HepG2 (cell line): ENCODE data around the gene RPGRIP1. TPM values are rescaled to one million over a fixed set of nuclear protein-coding genes. Genes with fewer than 3 reads are reported as not detected.

Experiments used
- ATF5 ChIP-seq: sonication (generic); formaldehyde crosslinking; IDR thresholded peaks from 2 replicates; pipeline ENCODE4 v1.4.0; 2020; ENCODE audit warnings: mild to moderate bottlenecking, low read depth, missing genetic modification reagents
- BORCS8-MEF2B ChIP-seq: sonication (generic); formaldehyde crosslinking; IDR thresholded peaks from 2 replicates; pipeline ENCODE4 v1.8.0; 2022; ENCODE audit warnings: mild to moderate bottlenecking, missing genetic modification reagents
- CREM ChIP-seq, 2 experiments: sonication (generic) in 1 of 2; formaldehyde crosslinking in 1 of 2; IDR thresholded peaks; 2 replicates each; pipeline versions ENCODE4 v1.4.0 to v1.6.1; 2016 to 2020; ENCODE audit warnings: antibody characterized with exemption in 1 of 2, mild to moderate bottlenecking in 1 of 2, missing genetic modification reagents in 1 of 2
- JDP2 ChIP-seq: sonication (generic); formaldehyde crosslinking; IDR thresholded peaks from 2 replicates; pipeline ENCODE4 v1.8.1; 2022; ENCODE audit warnings: missing genetic modification reagents, borderline replicate concordance
- MAZ ChIP-seq, 2 experiments: sonication (generic) in 1 of 2; formaldehyde crosslinking in 1 of 2; IDR thresholded peaks; 2 replicates each; pipeline versions ENCODE4 v1.5.0 to v1.6.1; 2012 to 2020; ENCODE audit warnings: low read depth in 2 of 2, mild to moderate bottlenecking in 2 of 2, borderline replicate concordance in 1 of 2, improper control_type of control experiment in 1 of 2, low read length in 1 of 2, missing genetic modification reagents in 1 of 2, moderate library complexity in 1 of 2
- PAF1 ChIP-seq: IDR thresholded peaks from 2 replicates; pipeline ENCODE4 v1.6.1; 2016; ENCODE audit warnings: missing genetic modification reagents, missing compliant biosample characterization
- PAX8 ChIP-seq: sonication (generic); formaldehyde crosslinking; IDR thresholded peaks from 2 replicates; pipeline ENCODE4 v1.8.0; 2022; ENCODE audit warnings: mild to moderate bottlenecking, missing genetic modification reagents, borderline replicate concordance
- PHF21A ChIP-seq: sonication (generic); formaldehyde crosslinking; IDR thresholded peaks from 2 replicates; pipeline ENCODE4 v1.5.0; 2020; ENCODE audit warnings: mild to moderate bottlenecking, missing genetic modification reagents
- POLR2AphosphoS2 ChIP-seq: IDR thresholded peaks from 2 replicates; pipeline ENCODE4 v1.6.1; 2011; ENCODE audit warnings: low read depth, low read length, improper control_type of control experiment
- POLR2G ChIP-seq: fragments of 200-400 bp; formaldehyde crosslinking; IDR thresholded peaks from 2 replicates; pipeline ENCODE4 v1.6.1; 2018; ENCODE audit warnings: mild to moderate bottlenecking, low read depth, low read length, moderate library complexity
- RFX1 ChIP-seq: fragments of 450-650 bp; IDR thresholded peaks from 2 replicates; pipeline ENCODE4 v1.6.1; 2017
- SRY ChIP-seq: sonication (generic); formaldehyde crosslinking; IDR thresholded peaks from 2 replicates; pipeline ENCODE4 v1.8.0; 2022; ENCODE audit warnings: mild to moderate bottlenecking, missing genetic modification reagents
- YEATS2 ChIP-seq: sonication (generic); formaldehyde crosslinking; IDR thresholded peaks from 2 replicates; pipeline ENCODE4 v1.4.0; 2020; ENCODE audit warnings: missing genetic modification reagents, borderline replicate concordance
- ZFP1 ChIP-seq: IDR thresholded peaks from 2 replicates; pipeline ENCODE4 v1.6.1; 2016
- ZNF766 ChIP-seq: sonication (generic); formaldehyde crosslinking; IDR thresholded peaks from 2 replicates; pipeline ENCODE4 v1.5.0; 2020; ENCODE audit warnings: missing genetic modification reagents, borderline replicate concordance
- ZNF792 ChIP-seq: IDR thresholded peaks from 2 replicates; pipeline ENCODE4 v1.6.1; 2016
- ZSCAN22 ChIP-seq: sonication (generic); formaldehyde crosslinking; IDR thresholded peaks from 2 replicates; pipeline ENCODE4 v1.4.0; 2020; ENCODE audit warnings: mild to moderate bottlenecking, missing genetic modification reagents
- polyA plus RNA-seq, 8 experiments: library from polyadenylated mRNA; depleted of rRNA in 3 of 8; stranded (reverse) in 7 of 8; unstranded in 1 of 8; fragments of >200 nt; fragmentation: Illumina TruSeq in 4 of 8; extraction: Trizol in 4 of 8; gene quantifications; 2 replicates each; pipeline versions ENCODE4 v1.2.1 to v1.2.3, GENCODE V29; 2011 to 2016; ENCODE audit warnings: low read depth in 4 of 8, missing spikeins in 1 of 8, mixed read lengths in 1 of 8; ENCODE audit not compliant: insufficient read depth in 1 of 8
- total RNA-seq, 5 experiments: library from RNA; depleted of rRNA; stranded (reverse); fragments of >200 nt; fragmentation: Illumina TruSeq; extraction: Trizol; gene quantifications; 2 replicates each; pipeline ENCODE4 v1.2.3, GENCODE V29; 2016; ENCODE audit warnings: low read depth in 1 of 5
- TF ChIP-seq, protein P1 (sequence below): sonication (generic); formaldehyde crosslinking; IDR thresholded peaks from 2 replicates; pipeline ENCODE4 v1.8.1; 2022; ENCODE audit warnings: mild to moderate bottlenecking, missing genetic modification reagents
- TF ChIP-seq, protein P2 (sequence below): sonication (generic); formaldehyde crosslinking; IDR thresholded peaks from 2 replicates; pipeline ENCODE4 v1.4.0; 2020; ENCODE audit warnings: missing genetic modification reagents
- TF ChIP-seq, protein P3 (sequence below): sonication (generic); formaldehyde crosslinking; IDR thresholded peaks from 2 replicates; pipeline ENCODE4 v1.5.0; 2020; ENCODE audit warnings: missing genetic modification reagents
- TF ChIP-seq, protein P4 (sequence below): sonication (generic); formaldehyde crosslinking; conservative IDR thresholded peaks from 2 replicates; pipeline ENCODE4 v1.8.1; 2023; ENCODE audit warnings: missing genetic modification reagents

RPGRIP1 gene
- total and polyA plus RNA-seq, 2 of the 13 experiments (the other 11 are each of a cell fraction or from before 2014, with no cell fraction given), result 0.13 to 1.1 TPM

DNA sequence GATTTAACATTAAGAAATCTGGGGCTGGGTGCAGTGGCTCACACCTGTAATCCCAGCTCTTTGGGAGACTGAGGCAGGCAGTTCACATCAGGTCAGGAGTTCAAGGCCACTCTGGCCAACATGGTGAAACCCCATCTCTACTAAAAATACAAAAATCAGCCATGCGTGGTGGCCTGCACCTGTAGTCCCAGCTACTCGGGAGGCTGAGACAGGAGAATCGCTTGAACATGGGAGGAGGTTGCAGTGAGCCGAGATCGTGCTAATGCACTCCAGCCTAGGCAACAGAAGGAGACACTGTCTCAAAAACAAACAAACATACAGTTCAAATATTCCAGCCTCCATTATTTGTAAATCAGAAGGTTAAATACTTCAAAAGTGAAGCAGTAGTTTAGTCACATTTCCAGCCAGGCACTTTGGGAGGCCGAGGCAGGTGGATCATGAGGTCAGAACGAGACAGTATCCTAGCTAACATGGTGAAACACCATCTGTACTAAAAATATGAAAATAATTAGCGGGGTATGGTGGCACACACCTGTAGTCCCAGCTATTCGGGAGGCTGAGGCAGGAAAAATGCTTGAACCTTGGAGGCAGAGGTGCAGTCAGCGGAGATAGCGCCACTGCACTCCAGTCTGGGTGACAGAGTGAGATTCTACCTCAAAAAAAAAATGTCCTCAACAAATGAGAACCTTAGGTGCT is 40.9 kb upstream of the RPGRIP1 start (continued):
- TF ChIP-seq, protein P1, sequence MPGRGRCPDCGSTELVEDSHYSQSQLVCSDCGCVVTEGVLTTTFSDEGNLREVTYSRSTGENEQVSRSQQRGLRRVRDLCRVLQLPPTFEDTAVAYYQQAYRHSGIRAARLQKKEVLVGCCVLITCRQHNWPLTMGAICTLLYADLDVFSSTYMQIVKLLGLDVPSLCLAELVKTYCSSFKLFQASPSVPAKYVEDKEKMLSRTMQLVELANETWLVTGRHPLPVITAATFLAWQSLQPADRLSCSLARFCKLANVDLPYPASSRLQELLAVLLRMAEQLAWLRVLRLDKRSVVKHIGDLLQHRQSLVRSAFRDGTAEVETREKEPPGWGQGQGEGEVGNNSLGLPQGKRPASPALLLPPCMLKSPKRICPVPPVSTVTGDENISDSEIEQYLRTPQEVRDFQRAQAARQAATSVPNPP, result no peak
- no peak for TF ChIP-seq BORCS8-MEF2B (CRISPR knock-in tag)
- TF ChIP-seq PHF21A (CRISPR knock-in tag), result peak; percentile 30; the same call in 1 of the 2 replicates
- TF ChIP-seq YEATS2 (CRISPR knock-in tag), result no peak
- TF ChIP-seq, protein P2, sequence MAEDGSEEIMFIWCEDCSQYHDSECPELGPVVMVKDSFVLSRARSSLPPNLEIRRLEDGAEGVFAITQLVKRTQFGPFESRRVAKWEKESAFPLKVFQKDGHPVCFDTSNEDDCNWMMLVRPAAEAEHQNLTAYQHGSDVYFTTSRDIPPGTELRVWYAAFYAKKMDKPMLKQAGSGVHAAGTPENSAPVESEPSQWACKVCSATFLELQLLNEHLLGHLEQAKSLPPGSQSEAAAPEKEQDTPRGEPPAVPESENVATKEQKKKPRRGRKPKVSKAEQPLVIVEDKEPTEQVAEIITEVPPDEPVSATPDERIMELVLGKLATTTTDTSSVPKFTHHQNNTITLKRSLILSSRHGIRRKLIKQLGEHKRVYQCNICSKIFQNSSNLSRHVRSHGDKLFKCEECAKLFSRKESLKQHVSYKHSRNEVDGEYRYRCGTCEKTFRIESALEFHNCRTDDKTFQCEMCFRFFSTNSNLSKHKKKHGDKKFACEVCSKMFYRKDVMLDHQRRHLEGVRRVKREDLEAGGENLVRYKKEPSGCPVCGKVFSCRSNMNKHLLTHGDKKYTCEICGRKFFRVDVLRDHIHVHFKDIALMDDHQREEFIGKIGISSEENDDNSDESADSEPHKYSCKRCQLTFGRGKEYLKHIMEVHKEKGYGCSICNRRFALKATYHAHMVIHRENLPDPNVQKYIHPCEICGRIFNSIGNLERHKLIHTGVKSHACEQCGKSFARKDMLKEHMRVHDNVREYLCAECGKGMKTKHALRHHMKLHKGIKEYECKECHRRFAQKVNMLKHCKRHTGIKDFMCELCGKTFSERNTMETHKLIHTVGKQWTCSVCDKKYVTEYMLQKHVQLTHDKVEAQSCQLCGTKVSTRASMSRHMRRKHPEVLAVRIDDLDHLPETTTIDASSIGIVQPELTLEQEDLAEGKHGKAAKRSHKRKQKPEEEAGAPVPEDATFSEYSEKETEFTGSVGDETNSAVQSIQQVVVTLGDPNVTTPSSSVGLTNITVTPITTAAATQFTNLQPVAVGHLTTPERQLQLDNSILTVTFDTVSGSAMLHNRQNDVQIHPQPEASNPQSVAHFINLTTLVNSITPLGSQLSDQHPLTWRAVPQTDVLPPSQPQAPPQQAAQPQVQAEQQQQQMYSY (CRISPR knock-in tag), result no peak
- no peak for TF ChIP-seq RFX1
- TF ChIP-seq SRY (CRISPR knock-in tag), result no peak
- TF ChIP-seq, protein P3, sequence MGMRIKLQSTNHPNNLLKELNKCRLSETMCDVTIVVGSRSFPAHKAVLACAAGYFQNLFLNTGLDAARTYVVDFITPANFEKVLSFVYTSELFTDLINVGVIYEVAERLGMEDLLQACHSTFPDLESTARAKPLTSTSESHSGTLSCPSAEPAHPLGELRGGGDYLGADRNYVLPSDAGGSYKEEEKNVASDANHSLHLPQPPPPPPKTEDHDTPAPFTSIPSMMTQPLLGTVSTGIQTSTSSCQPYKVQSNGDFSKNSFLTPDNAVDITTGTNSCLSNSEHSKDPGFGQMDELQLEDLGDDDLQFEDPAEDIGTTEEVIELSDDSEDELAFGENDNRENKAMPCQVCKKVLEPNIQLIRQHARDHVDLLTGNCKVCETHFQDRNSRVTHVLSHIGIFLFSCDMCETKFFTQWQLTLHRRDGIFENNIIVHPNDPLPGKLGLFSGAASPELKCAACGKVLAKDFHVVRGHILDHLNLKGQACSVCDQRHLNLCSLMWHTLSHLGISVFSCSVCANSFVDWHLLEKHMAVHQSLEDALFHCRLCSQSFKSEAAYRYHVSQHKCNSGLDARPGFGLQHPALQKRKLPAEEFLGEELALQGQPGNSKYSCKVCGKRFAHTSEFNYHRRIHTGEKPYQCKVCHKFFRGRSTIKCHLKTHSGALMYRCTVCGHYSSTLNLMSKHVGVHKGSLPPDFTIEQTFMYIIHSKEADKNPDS, result no peak
- TF ChIP-seq PAX8 (CRISPR knock-in tag), result no peak
- TF ChIP-seq JDP2 (CRISPR knock-in tag), result no peak
- no peak for TF ChIP-seq ZNF792
- TF ChIP-seq MAZ (IDR thresholded peaks at IDR 0.05; ENCODE audit: borderline replicate concordance, low read depth, low read length), result no peak
- TF ChIP-seq MAZ (CRISPR knock-in tag; IDR thresholded peaks at IDR 0.05; ENCODE audit: low read depth), result 0 out of 2 replicates have a peak, but pooled peaks have one; percentile 19
- TF ChIP-seq POLR2AphosphoS2, result 0 out of 2 replicates have a peak, but pooled peaks have one; percentile 79
- peak; percentile 44; the same call in 1 of the 2 replicates for TF ChIP-seq POLR2G
- no peak for TF ChIP-seq ZSCAN22
- TF ChIP-seq ZFP1 (CRISPR knock-in tag), result no peak
- TF ChIP-seq CREM (IDR thresholded peaks at IDR 0.05), result no peak
- no peak for TF ChIP-seq CREM (CRISPR knock-in tag; IDR thresholded peaks at IDR 0.05)
- TF ChIP-seq ZNF766 (CRISPR knock-in tag), result no peak
- TF ChIP-seq ATF5 (CRISPR knock-in tag), result no peak
- TF ChIP-seq, protein P4, sequence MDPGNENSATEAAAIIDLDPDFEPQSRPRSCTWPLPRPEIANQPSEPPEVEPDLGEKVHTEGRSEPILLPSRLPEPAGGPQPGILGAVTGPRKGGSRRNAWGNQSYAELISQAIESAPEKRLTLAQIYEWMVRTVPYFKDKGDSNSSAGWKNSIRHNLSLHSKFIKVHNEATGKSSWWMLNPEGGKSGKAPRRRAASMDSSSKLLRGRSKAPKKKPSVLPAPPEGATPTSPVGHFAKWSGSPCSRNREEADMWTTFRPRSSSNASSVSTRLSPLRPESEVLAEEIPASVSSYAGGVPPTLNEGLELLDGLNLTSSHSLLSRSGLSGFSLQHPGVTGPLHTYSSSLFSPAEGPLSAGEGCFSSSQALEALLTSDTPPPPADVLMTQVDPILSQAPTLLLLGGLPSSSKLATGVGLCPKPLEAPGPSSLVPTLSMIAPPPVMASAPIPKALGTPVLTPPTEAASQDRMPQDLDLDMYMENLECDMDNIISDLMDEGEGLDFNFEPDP (CRISPR knock-in tag), result no peak
- peak; percentile 94 for TF ChIP-seq PAF1 (CRISPR knock-in tag)
